Measurements from ENCODE around the gene B4GALT5. TPM values are rescaled to one million over a fixed set of nuclear protein-coding genes. Genes with fewer than 3 reads are reported as not detected.

Gene B4GALT5
- total RNA-seq, 1 donor from 2014 or later: 72.9 TPM

DNA sequence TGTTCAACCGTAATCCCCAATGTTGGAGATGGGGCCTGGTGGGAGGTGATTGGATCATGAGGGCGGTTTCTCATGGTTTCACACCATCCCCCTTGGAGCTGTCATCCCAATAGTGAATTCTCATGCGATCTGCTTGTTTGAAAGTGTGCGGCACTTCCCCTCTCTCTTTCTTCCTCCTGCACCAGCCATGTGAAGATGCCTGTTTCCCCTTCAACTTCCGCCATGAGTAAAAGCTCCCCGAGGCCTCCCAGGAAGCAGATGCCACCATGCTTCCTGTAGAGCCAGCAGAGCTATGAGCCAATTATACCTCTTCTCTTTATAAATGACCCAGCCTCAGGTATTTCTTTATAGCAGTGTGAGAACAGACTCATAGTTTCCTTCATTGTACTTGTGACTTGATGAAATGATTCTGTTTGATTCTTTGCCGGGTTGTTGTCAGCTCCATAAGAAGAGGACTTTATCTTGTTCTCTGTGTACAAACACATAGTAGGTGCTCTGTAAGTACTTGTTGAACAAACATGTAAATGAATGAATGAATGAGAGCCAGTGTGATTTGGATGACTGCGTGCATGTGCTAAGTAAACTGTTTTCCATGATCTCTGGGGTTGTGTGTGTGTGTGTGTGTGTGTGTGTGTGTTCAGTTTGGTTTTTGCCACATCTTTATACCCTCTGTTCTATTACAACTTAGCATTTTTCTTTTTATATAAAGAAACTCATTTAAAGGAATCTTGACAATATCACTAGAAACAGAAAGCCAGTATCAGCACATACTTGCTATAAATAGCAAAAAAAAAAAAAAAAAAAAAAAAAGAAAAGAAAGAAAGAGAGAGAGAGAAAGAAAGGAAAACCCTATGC lies 123.3 kb downstream of the B4GALT5 start:
- ATAC-seq (ENCODE audit: low read depth) (no peak), DNase-seq (no peak)
- TF ChIP-seq, protein P1, sequence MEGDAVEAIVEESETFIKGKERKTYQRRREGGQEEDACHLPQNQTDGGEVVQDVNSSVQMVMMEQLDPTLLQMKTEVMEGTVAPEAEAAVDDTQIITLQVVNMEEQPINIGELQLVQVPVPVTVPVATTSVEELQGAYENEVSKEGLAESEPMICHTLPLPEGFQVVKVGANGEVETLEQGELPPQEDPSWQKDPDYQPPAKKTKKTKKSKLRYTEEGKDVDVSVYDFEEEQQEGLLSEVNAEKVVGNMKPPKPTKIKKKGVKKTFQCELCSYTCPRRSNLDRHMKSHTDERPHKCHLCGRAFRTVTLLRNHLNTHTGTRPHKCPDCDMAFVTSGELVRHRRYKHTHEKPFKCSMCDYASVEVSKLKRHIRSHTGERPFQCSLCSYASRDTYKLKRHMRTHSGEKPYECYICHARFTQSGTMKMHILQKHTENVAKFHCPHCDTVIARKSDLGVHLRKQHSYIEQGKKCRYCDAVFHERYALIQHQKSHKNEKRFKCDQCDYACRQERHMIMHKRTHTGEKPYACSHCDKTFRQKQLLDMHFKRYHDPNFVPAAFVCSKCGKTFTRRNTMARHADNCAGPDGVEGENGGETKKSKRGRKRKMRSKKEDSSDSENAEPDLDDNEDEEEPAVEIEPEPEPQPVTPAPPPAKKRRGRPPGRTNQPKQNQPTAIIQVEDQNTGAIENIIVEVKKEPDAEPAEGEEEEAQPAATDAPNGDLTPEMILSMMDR (IDR thresholded peaks at IDR 0.05): no peak
- Mint-ChIP-seq H3K4me1 (peaks cover 4% of the 10 kb centered on the region), H3K9me3 (peaks cover 5% of the 10 kb centered on the region), H3K27ac (no peak overlapping the region), H3K4me3 (no peak overlapping the region), H3K36me3 (ENCODE audit: low read depth) (no peaks in the 10 kb centered on the region), H3K27me3 (peaks cover 6% of the 10 kb centered on the region)
- ChIA-PET CTCF (interaction anchor here (1.3 kb wide), 1 partner anchor 18 kb away, joined by 5 read pairs; no protein-coding TSS in a partner anchor), POLR2A (no interaction called here)
- intact Hi-C loops (cut with micrococcal nuclease): no loop called here

DNA sequence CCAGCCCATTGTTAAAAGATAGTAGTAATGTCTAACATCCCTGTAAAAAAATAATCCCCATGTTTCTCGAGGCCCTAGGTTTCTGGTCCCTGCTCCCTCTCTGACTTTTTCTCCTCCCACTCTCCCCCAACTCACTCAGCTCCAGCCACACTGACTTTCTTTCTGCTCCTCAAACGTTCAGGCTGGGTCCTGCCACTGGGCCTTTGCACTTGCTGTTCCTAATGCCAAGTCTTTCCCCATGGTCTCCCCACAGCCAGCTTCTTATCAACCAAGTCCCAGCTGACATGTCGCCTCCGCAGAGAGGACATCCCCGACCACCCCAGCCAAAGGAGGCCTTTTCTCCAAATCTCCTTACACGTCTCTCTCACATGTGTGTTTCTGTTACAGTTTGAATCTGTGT lies 123.9 kb downstream of the B4GALT5 start:
- peaks cover 9% of the 10 kb centered on the region for H3K27me3 Mint-ChIP-seq
- no peak overlapping the region for H3K27ac Mint-ChIP-seq
- H3K9me3 Mint-ChIP-seq: peaks cover 5% of the 10 kb centered on the region
- ATAC-seq (ENCODE audit: low read depth) (no peak), DNase-seq (no peak)
- ChIA-PET POLR2A (no interaction called here), CTCF (interaction anchor here (1.3 kb wide), 1 partner anchor 19 kb away, joined by 5 read pairs; no protein-coding TSS in a partner anchor)
- intact Hi-C loops (cut with micrococcal nuclease): no loop called here
- TF ChIP-seq, protein P1 (IDR thresholded peaks at IDR 0.05): no peak
- no peaks in the 10 kb centered on the region for H3K36me3 Mint-ChIP-seq (ENCODE audit: low read depth)
- H3K4me3 Mint-ChIP-seq: no peak overlapping the region
- H3K4me1 Mint-ChIP-seq: peaks cover 4% of the 10 kb centered on the region

DNA sequence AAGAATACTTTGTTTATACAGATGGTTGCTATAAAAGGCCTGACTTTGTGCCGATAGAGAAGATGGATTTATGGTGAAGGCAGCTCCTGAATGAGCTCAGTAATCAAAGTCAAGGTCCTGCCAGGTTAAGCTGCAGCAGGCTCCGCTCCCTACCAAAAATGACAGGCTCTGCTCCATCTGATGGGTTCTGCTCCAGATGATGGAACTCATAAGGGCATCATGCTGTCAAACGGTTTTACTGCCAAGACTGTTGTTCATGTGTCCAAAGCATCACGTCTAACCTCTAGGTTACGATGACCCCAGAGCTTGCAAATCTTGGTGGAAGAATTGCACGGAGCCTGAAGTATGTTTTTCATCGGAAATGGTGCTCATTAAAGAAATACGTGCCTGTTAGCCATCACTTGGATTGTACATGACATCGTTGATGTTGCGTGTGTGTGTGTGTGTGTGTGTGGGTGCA lies 126.5 kb downstream of the B4GALT5 start:
- ATAC-seq (ENCODE audit: low read depth) (no peak), DNase-seq (no peak)
- TF ChIP-seq, protein P1 (IDR thresholded peaks at IDR 0.05): no peak
- peaks cover 4% of the 10 kb centered on the region for H3K4me1 Mint-ChIP-seq
- H3K36me3 Mint-ChIP-seq (ENCODE audit: low read depth): no peaks in the 10 kb centered on the region
- intact Hi-C loops (cut with micrococcal nuclease): no loop called here
- ChIA-PET POLR2A (no interaction called here), CTCF (no interaction called here)
- no peak overlapping the region for H3K4me3 Mint-ChIP-seq
- peaks cover 8% of the 10 kb centered on the region for H3K9me3 Mint-ChIP-seq
- H3K27me3 Mint-ChIP-seq: peaks cover 15% of the 10 kb centered on the region
- no peak overlapping the region for H3K27ac Mint-ChIP-seq

DNA sequence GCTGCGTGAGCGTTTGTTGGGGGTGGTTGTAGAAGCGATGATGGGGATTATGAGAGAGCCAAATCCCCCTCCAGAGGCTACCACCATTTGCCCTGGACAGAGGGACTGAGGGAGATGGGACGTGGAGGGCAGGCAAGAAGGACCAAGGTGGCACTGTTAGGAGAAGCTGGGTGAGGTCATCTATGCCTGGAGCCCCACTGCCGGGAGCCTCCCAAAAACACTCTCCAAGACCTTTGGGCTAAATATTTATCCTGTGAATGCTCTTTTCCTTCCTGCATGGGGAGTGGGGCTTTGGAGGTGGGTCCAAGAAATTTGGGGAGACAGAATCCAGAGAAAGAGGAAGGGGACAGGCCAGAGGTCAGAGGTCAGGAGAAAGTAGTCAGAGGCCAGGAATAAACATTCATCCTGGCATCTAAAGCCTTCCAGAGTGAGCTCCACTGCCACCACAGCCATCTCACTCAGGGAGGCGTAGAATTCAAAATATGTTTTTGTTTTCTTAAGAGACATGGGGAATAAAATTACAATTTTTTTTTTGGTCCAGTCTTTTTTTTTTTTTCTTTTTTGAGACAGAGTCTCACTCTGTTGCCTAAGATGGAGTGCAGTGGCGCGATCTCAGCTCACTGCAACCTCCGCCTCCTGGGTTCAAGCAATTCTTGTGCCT lies 128.0 kb downstream of the B4GALT5 start:
- ChIA-PET CTCF (no interaction called here), POLR2A (no interaction called here)
- H3K36me3 Mint-ChIP-seq (ENCODE audit: low read depth): no peaks in the 10 kb centered on the region
- H3K9me3 Mint-ChIP-seq: peaks cover 8% of the 10 kb centered on the region
- H3K27ac Mint-ChIP-seq: no peak overlapping the region
- DNase-seq (no peak), ATAC-seq (ENCODE audit: low read depth) (no peak)
- no peak overlapping the region for H3K4me3 Mint-ChIP-seq
- intact Hi-C loops (cut with micrococcal nuclease): no loop called here
- H3K4me1 Mint-ChIP-seq: peaks cover 4% of the 10 kb centered on the region
- TF ChIP-seq, protein P1 (IDR thresholded peaks at IDR 0.05): no peak
- H3K27me3 Mint-ChIP-seq: peaks cover 15% of the 10 kb centered on the region
